Cerebellar nuclear complex (tissue), 1 donor: ENCODE results near the gene TM4SF4.

Experiments used
- DNase-seq, 2 experiments: peaks; one replicate each; lab custom pipeline; 2025; lab: John Stamatoyannopoulos, UW

TM4SF4 gene

DNA sequence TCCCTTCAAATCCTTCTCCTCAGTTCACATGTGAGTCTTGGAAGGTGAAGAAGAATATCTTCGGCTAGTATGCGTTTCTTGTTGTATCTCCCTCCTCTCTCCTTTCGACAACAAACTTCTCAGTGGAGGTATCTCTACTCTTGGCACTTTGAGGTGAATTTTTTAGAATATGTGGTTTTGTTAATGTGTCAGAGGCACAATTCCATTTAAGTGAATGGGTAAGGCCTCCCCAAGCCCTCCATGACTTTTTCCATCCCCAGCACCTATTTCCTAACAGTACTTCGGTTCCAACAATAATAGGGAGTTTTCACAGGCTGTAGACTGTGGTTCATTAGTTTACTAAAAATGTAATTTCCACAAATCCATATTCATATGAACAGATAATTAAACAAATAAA is 74.2 kb downstream of the TM4SF4 start:
- DNase-seq = no peak

DNA sequence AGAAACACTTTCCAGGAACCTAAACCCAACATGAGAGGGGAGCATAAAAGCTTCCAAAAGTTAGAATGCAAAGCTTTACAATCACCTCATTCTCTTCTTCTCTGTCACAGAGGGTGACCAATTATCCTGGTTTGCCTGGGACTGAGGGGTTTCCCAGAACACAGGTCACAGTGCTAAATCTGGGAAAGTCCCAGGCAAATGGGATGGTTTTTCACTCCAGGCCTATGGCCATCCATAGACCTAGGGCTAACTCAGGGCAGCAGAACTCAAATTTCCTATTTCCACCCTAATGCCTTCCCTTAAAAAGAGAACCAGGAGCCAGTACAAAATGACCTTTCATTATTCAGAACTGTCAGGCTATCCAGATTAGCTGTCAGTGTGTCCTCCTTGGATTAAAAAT is 77.0 kb downstream of the TM4SF4 start:
- no peak for DNase-seq

DNA sequence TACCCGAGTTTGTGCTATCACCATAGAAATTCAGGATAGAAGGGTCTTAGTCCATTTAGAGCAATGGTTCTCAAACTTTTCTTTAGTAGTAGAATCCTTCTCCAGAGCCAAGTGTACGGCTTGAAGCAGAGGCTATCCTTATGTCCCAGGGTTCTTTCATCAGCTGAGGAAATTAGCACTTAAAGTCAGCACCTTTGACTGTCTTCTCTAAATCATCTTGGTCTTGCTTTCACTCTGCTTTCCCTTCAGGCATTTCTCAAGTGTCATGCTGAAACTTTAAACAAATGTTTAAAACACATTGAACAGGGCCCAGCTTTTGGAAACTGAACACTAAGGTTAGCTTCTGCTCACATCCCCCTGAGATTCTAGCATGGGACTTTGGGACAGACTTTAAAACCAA is 78.2 kb downstream of the TM4SF4 start:
- no peak for DNase-seq
